GM19240 (cell line): ENCODE results near the gene SNRNP35.
"Not testable (repeated sequence)": the region's sequence is repeated elsewhere in the genome, so short reads cannot be mapped to it uniquely, and the experiment has no call there.

Experiments used
- DNase-seq: peaks from one replicate; pipeline ENCODE4 v3.0.0; 2011; ENCODE audit warnings: low spot score; ENCODE audit not compliant: insufficient read length

SNRNP35 gene

DNA sequence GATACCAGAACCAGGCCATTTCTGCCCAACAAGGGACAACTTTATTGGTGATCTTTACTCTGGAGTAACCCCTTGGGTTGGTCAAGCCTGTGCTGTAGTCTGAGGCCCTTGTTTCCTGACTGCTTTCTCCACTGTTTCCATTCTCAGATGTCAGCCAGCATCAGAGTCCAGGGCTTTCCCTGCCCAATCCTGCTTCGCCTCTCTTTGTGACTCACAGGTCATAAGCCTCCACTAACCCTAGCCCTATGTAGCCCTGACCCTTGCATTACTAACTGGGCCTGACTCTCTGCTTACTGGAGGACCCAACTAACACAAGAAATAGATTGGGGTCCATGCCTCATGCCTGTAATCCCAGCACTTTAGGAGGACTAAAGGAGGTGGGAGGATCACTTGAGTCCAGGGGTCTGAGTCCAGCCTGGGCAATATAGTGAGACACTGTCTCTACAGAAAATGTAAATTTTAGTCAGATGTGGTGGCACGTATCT lies 8.6 kb upstream of the SNRNP35 start:
- DNase-seq, result no peak

DNA sequence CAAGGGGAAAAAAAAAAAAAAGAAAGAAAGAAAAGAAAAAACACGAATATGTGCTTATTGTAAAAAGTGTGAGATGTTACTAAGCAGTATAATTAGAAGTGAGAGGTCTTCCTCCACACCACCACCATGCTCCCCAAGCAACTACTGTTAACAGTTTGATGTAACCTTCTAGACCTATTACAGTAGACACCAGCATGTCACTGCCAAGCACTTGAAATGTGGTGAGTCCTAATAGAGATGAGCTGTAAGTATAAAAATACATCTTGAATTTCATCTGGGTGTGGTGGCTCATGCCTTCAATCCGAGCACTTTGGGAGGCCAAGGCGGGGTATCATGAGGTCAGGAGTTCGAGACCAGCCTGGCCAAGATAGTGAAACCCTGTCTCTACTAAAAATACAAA lies 8.1 kb upstream of the SNRNP35 start:
- DNase-seq, result no peak

DNA sequence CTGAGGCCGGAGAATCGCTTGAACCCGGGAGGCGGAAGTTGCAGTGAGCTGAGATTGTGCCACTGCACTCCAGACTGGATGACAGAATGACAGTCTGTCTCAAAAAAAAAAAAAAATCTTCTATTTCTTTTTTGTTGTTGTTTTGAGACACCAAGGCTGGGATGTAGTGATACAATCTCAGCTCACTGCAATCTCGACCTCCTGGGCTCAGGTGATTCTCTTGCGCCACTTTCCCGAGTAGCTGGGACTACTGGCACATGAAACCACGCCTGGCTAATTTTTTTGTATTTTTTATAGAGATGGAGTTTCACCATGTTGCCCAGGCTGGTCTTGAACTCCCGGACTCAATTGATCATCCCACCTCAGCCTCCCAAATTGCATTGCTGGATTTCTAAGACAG lies 7.3 kb upstream of the SNRNP35 start:
- no peak for DNase-seq

DNA sequence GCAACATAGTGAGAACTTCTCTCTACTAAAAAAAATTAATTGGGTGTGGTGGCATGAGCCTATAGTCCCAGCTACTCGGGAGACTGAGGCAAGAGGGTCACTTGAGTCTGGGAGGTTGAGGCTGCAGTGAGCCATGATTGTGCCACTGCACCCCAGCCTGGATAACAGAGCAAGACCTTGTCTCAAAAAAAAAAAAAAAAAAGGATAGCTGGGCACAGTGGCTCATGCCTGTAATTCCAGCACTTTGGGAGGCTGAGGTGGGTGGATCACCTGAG lies 5.7 kb upstream of the SNRNP35 start:
- DNase-seq, result not testable (repeated sequence)

DNA sequence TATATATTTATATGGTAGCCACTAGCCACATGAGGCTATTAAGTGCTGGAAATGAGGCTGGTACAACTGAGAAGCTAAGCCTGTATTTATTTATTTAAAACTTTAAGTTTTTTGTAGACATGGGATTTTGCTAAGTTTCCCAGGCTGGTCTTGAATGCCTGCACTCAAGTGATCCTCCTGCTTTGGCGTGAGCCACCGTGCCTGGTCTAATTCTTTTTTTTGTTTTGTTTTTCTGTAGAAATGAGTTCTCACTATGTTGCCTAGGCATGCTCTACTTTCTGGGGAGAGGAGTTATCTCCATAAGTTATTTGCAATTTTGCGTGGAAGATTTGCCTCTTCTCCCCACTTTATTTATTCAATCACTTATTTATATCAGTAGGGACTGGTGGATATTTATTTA lies 4.8 kb upstream of the SNRNP35 start:
- no peak for DNase-seq

DNA sequence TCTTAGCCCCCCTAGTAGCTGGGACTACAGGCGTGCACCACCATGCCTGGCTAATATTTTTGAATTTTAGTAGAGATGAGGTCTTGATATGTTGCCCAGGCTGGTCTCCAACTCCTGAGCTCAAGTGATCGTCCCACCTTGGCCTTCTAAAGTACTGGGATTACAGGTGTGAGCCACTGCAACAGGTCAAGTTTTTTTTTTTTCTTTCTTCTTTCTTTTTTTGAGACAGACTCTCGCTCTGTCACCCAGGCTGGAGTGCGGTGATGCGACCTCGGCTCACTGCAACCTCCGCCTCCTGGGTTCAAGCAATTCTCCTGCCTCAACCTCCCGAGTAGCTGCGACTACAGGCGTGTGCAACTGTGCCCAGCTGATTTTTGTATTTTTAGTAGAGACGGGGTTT lies 5.2 kb downstream of the SNRNP35 start:
- DNase-seq, result not testable (repeated sequence)

DNA sequence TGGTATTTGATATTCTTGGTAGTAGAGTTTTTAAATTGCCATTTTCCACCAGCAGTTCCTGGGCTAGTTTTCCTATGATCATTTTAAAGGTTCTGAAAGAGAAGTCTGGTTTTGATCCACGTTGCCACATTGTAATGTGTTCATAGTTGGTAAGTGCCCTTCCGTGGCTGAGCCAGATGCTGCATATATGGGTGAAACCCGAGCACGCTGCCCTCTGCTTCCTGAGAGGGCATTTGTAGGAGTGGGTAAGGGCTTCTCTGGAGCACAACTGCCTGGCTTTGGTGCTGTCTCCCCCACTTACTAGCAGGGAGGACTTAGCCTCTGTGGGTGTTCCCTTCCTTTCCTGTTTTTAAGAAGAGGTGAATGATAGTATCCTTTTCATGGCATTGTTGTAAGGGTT lies 7.1 kb downstream of the SNRNP35 start:
- DNase-seq, result no peak

DNA sequence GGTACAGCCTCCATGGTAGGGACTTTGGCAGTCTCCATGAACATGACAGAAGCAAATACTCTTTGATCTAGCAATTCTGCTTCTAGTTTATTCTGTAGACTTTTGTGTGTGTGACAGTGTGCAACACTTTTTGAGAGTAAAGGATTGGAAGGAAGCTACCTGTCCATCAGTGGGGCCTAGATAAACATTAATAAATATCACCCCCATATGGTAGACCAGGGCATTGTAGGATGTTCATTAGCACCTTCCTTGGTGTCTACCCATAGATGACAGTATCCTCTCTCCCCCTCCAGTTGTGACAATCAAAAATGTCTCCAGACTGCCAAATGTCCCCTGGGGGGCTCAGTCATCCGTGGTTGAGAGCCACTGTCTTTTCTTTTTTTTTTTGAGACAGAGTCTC lies 10.8 kb downstream of the SNRNP35 start:
- peak; percentile 60 for DNase-seq

DNA sequence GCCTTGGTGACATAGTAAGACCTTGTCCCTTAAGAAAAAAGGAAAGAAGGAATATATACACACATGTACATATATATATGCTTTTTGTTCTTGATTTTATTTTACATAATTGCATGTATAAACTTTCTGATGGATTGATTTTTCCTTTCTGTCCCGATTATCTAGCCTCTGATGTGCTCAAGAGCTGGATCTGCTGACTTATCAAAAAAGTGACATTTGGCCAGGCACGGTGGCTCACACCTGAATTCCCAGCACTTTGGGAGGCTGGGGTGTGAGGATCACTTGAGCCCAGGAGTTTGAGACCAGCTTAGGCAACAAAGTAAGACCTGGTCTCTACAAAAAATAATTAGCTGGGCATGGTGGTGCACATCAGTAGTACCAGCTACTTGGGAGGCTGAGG lies 12.0 kb downstream of the SNRNP35 start:
- DNase-seq, result no peak

DNA sequence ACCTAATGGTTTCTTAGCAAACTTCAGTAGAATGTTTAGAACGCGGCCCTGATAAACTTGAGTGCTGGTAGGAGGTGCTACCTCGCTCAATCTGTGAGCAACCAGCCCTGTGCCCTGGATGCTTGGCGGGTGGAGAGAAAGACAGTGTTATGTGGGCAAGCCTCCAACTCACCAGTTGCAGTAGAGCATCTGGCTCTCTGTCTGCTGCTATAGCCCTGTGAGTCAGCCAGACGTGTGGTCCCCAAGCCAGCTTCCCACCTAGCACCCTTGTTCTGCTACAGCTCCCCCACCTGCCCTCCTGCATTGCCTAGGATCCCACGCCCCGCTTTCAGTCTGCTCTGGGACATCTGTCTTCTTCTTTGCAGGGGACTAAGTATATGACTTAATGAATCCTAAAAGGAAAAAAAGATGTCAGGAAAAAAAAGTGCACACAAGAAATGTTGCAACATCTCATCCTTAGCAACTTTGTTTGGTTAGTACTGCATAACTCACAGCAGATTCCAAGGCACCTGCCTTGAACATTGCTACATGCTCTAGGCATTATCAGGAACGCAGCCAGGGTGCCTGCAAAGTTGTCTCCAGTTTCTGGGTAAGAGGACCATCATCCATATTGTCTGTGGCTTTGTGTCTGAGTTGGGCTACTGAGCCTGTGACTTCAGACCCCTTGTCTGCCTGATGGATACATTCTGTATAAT lies 13.6 kb downstream of the SNRNP35 start:
- no peak for DNase-seq

DNA sequence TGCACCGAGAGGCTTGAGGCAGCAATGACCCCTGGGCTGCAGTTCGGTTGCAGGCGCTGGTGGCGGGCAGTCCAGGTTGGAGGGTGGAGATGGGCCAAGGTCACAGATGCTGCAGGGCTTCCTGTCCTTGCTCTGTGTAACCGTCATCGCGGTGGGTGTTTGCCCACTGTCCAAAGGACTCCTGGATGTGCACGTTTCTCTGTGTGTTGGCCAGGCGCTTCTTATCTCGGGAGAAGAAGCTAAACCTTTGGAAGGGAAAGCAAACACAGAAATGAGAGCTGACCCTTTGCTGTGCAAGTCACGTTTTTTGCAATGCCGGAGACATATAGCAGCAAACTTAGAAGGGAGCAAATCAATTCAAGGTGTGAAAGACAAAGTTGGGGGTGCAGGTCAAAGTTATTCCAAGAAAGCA lies 14.5 kb downstream of the SNRNP35 start:
- DNase-seq, result no peak

DNA sequence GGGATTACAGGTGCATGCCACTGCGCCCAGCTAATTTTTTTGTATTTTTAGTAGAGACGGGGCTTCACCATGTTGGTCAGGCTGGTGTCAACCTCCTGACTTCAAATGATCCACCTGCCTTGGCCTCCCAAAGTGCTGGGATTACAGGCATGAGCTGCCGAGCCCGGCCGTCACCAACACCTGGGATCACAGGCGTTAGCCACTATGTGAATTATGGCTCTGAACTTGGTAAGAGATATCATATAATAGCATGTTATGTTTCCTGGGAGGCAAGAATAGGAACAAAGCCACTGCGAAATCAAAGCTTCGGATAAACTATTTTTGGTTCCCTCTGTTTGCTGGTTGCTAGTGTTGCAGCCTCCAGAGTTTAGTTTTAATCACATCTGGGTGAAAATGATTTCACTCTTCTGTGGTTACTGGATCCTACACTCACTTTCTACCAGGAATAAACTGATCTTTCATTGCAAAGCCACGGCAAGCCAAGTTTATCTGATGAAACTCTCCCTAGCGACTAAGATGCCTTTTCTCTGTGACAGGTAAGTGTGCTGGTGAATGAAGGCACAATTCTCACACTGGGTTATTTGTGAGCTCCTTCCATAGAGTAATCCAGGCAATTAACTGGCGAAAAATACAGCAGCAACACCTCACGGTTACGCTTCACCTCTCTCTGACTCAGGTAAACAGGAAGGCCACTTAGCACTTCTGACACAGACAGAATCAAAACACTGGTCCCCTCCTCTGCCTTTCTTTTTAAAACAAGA lies 16.7 kb downstream of the SNRNP35 start:
- no peak for DNase-seq

DNA sequence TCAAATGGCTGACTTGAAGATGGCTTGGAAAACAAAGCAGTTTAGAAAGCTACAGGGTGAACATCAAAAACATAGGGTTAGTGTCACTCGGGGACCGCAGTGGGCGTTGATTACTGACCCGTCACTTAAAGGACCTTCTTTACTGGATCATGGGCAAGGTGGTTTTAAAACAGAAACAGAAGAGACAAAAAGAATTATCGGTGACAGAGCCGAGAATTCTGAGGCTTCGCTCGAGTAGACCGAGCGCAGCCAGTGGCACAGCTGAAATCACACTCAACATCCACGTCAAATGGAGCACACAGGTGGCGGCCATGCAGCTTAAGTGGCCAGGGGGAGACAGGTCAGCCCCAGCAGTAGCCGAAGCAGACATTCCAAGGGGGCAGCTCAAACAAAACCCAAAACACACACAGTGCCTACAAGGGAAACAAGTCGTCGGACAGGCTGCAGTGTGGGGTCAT lies 17.3 kb downstream of the SNRNP35 start:
- no peak for DNase-seq

DNA sequence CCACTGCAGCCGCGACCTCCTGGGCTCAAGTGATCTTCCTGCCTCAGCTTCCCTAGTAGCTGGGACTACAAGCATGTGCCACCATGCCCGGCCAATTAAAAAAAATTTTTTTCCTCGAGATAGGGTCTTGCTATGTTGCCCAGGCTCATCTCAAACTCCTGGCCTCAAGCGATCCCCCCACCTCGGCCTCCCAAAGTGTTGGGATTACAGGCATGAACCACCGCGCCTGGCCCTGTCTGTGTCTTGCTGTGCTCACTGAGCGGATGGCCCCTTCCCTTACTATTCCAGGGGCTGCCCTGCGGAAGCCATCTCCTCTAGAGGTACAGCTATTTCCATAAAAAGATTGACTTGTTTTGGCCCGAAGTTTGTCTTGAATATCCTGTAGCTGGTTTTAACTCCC lies 20.1 kb downstream of the SNRNP35 start:
- DNase-seq, result no peak

DNA sequence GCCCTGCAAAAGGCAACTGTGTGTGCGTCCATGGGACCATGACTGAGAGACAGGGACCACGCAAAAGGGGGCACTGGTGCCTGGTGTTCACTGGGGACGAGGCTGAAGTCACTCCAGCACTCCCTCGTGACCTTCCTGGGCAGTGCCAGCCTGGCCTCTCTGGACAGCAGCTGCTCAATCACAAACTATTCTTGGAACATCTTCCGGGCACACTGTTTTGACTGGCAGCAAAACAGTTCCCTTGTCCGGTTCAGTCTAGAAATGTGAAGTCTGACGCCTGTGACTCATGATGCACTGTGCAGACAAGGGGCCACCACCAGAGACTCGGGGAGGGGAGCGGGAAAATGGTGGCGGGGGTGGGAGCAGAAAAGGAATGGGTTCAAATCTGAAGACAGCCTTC lies 20.8 kb downstream of the SNRNP35 start:
- no peak for DNase-seq

DNA sequence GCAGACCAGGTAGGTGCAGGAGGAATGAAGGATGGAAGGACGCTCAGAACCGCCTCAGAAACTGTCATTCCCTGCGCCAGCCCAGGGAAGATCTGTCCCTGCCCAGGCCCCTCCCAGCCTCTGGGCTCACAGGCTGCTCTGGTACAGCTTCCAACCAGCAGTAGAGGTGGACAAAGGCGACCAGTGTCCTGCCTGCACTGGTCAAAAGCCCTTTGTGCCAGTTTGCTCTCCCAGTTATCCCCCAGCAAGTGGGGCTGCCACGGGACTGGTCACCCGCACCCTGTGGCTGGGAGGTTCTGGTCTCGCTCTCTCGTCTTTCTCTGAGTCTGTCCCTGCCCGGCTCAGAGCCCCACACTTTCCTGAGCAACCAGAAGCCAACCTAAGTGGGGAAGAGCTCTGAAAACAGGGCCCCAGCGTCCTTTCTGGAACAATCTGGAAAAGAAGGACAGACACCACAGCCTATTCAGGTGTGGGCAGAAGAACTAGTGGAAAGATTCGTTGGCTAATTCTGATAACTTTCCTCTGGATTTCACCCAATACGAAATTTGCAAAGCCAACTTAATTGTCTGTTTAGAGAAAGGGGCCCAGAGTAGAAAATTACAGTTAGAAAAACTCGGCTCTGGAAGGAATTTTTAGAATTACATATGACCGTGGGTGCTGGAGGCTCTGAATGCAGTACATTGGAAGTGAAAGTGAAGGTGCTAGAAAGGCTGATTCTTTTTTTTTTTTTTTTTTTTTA lies 21.7 kb downstream of the SNRNP35 start:
- no peak for DNase-seq

DNA sequence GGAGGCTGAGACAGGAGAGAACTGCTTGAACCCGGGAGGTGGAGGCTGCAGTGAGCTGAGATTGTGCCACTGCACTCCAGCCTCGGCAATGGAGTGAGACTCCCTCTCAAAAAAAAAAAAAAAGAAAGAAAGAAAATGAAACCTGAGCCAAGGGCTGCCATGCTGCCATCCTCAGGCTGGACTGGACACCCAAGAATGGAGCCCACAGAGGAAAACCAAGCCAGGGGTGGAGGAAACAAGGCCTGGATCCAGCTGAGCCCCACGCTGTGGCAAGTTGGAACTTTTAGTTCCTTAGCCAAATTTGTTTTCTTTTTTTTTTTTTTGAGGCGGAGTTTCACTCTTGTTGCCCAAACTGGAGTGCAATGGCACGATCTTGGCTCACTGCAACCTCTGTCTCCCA lies 23.3 kb downstream of the SNRNP35 start:
- DNase-seq, result not testable (repeated sequence)

DNA sequence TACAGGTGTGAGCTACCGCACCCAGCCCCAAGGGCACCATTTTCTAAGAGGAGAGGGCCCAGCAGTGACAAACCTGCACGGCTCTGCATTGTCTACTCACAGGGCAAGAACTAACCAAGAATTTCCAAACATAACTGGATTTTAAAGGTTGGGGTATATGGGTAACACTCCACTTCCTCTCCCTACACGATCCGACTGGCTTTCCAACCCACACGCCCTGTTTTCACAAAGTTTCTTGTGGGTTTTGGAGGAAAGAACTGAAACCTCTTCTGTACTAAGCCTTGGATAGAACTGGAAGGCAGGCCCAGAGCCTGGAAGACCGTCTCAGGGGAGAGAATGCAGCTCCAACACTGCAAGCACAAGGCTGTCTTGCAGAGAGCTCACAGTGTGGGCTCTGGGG lies 24.9 kb downstream of the SNRNP35 start:
- DNase-seq, result no peak

DNA sequence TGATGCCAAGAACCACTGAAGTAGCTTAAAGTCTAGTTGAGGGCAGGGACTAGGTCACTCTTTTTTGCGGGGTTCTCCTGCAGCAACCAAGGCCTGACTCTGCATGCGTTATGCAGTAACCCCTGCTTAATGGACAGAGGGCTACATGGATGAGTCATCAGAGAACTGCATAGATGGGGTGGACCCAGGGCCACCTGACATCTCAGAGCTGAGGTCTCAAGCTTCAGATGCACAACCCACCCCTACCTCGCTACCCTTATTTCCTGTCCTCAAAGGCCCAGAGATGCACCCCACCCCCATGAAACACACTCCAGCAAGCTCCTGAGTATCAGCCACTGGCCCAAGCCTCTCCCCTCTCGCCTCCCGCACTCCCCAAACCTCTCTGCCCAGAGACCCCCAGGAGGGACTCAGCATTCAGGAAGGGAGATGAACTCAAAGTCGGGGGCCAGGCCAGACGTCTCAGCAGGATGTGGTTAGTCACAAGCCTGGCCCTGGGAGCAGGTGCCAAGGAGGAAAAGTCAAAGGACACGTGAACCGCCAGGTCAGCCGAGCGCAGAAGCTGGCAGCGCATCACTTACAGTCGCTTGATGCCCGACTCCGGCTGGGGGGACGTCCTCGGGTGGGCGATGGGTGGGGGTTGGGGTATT lies 25.8 kb downstream of the SNRNP35 start:
- no peak for DNase-seq

DNA sequence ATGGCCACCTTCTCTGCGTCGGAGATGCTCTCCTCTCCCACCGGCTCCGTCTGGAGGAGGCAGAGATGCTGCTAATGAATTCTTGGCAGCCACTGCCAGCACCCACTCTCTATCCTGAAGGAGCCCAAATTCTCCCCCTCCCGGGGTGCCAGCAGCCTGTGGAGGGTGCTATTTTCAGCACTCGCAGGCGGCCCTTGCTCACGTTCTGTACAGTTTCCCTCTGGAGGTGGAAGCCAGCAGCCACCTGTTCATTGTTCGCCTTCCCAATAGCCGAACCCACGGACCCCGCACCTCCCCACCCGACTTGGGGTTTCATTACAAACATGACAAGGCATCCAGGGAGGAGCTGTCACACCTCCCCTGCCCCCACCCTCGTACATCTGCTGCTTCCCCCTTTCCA lies 27.8 kb downstream of the SNRNP35 start:
- DNase-seq, result no peak

DNA sequence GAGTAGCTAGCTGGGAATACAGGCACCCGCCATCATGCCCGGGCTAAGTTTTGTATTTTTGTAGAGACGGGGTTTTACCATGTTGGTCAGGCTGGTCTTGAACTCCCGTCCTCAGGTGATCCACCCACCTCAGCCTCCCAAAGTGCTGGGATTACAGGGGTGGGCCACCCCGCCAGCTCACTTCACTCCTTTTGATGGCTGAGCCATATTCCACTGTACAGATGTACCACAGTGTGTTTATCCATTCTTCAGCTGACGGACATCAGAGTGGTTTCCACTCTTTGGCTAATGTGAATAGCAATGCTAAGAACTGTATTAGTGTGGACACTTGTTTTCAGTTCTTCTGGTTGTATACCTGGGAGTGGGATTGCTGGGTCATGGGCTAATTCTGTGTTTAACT lies 29.5 kb downstream of the SNRNP35 start:
- no peak for DNase-seq
